ENCODE results near the gene LRRC1. TPM values are rescaled to one million over a fixed set of nuclear protein-coding genes. Genes with fewer than 3 reads are reported as not detected.

LRRC1 gene
- total and polyA plus RNA-seq, 4 donors, result 0.36 to 6.4 (median 0.94) TPM

DNA sequence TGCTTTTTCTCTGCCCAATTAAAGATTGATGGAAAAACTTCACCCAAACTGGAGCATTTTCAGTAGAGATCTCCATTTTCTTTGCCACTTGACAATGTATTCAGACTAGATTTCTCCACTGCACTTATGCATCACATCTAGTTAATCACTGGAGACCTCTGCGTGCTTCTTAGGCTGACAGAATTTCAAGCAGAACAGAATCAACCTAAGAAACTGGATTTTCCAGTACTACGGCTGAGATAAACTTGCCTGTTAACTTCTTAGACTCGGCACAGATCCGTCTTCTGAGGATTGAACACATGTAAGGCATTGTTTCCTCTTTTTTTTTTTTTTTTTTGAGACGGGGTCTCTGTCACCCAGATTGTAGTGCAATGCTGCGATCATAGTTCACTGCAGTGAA, 139.2 kb downstream of the LRRC1 start:
- TF ChIP-seq EGR1 (IDR thresholded peaks at IDR 0.05; ENCODE audit: low read depth in 2 of 2), result no peak
- Histone ChIP-seq H3K9me3 (ENCODE audit: control insufficient read depth in 4 of 4, low read length in 3 of 4) (no peaks in the 10 kb centered on the region), H3K4me3 (ENCODE audit: low read depth in 1 of 3, low read length in 3 of 3) (no peak overlapping the region), H3K4me1 (ENCODE audit: control insufficient read depth in 4 of 4, insufficient read depth in 4 of 4, low read length in 3 of 4) (no peaks in the 10 kb centered on the region), H3K27me3 (ENCODE audit: control insufficient read depth in 4 of 4, insufficient read depth in 4 of 4, low read length in 3 of 4) (no peaks in the 10 kb centered on the region), H3K27ac (ENCODE audit: low read depth in 1 of 2, low read length in 2 of 2) (no peak overlapping the region), H3K9ac (ENCODE audit: low read depth in 1 of 2, low read length in 2 of 2) (no peak overlapping the region), H3K36me3 (ENCODE audit: control insufficient read depth in 4 of 4, insufficient read depth in 3 of 4, low read depth in 1 of 4, low read length in 3 of 4) (no peaks in the 10 kb centered on the region)
- 93% methylated on average over 6 of the region's 6 CpGs for WGBS
- no peak for DNase-seq (ENCODE audit: low spot score)

DNA sequence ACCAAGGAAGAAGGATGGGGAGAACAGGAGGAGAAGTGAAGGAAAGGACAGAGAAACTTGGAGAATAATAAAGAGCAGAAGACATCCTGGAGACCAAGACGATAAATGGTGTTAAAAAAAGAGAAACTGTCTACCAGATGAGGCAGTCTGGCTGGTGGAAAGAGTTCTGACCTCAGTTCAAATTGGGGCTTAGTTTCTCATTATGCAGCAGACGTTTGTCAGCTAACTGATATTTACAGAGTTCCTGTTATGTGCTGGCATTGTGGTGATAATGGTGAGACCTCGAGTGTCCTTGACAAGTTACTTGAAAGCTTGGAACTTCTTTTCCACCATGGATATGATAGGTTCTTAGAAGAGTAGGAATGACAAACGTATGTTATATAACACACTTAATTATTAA, 142.7 kb downstream of the LRRC1 start:
- WGBS, result 52% methylated on average over 4 of the region's 4 CpGs
- Histone ChIP-seq H3K9me3 (ENCODE audit: control insufficient read depth in 4 of 4, low read length in 3 of 4) (no peaks in the 10 kb centered on the region), H3K36me3 (ENCODE audit: control insufficient read depth in 4 of 4, insufficient read depth in 3 of 4, low read depth in 1 of 4, low read length in 3 of 4) (no peaks in the 10 kb centered on the region), H3K9ac (ENCODE audit: low read depth in 1 of 2, low read length in 2 of 2) (no peak overlapping the region), H3K4me3 (ENCODE audit: low read depth in 1 of 3, low read length in 3 of 3) (no peak overlapping the region), H3K4me1 (ENCODE audit: control insufficient read depth in 4 of 4, insufficient read depth in 4 of 4, low read length in 3 of 4) (no peaks in the 10 kb centered on the region), H3K27ac (ENCODE audit: low read depth in 1 of 2, low read length in 2 of 2) (no peak overlapping the region), H3K27me3 (ENCODE audit: control insufficient read depth in 4 of 4, insufficient read depth in 4 of 4, low read length in 3 of 4) (peaks cover 0 to 3% (median 0%) of the 10 kb centered on the region in 4 donors)
- DNase-seq (ENCODE audit: low spot score), result no peak
- TF ChIP-seq FOXA1 (IDR thresholded peaks at IDR 0.05), result no peak
- TF ChIP-seq, protein P1, sequence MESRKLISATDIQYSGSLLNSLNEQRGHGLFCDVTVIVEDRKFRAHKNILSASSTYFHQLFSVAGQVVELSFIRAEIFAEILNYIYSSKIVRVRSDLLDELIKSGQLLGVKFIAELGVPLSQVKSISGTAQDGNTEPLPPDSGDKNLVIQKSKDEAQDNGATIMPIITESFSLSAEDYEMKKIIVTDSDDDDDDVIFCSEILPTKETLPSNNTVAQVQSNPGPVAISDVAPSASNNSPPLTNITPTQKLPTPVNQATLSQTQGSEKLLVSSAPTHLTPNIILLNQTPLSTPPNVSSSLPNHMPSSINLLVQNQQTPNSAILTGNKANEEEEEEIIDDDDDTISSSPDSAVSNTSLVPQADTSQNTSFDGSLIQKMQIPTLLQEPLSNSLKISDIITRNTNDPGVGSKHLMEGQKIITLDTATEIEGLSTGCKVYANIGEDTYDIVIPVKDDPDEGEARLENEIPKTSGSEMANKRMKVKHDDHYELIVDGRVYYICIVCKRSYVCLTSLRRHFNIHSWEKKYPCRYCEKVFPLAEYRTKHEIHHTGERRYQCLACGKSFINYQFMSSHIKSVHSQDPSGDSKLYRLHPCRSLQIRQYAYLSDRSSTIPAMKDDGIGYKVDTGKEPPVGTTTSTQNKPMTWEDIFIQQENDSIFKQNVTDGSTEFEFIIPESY (IDR thresholded peaks at IDR 0.05), result no peak
- TF ChIP-seq, protein P2, sequence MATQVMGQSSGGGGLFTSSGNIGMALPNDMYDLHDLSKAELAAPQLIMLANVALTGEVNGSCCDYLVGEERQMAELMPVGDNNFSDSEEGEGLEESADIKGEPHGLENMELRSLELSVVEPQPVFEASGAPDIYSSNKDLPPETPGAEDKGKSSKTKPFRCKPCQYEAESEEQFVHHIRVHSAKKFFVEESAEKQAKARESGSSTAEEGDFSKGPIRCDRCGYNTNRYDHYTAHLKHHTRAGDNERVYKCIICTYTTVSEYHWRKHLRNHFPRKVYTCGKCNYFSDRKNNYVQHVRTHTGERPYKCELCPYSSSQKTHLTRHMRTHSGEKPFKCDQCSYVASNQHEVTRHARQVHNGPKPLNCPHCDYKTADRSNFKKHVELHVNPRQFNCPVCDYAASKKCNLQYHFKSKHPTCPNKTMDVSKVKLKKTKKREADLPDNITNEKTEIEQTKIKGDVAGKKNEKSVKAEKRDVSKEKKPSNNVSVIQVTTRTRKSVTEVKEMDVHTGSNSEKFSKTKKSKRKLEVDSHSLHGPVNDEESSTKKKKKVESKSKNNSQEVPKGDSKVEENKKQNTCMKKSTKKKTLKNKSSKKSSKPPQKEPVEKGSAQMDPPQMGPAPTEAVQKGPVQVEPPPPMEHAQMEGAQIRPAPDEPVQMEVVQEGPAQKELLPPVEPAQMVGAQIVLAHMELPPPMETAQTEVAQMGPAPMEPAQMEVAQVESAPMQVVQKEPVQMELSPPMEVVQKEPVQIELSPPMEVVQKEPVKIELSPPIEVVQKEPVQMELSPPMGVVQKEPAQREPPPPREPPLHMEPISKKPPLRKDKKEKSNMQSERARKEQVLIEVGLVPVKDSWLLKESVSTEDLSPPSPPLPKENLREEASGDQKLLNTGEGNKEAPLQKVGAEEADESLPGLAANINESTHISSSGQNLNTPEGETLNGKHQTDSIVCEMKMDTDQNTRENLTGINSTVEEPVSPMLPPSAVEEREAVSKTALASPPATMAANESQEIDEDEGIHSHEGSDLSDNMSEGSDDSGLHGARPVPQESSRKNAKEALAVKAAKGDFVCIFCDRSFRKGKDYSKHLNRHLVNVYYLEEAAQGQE (IDR thresholded peaks at IDR 0.05), result no peak

DNA sequence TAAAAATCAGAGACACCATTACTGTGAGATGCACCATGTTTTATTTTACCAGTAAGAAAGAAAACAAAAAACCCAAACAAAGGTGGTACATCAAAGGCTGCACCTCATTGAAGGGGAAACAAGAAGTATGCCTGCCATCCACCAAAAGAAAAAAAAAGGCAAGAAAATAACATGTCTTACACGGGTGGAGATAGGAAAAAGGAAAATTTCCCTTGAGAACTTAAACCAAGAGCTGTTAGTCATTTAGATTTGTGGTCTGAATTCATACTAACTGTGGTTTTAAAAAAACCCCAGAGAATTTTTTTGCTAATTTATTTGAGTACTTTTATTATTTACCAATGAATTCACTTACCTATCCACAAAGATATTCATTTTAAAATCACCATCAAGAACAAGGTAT, 144.0 kb downstream of the LRRC1 start:
- no peak overlapping the region for H3K4me3 ChIP-seq (ENCODE audit: low read depth in 1 of 3, low read length in 3 of 3)
- no peaks in the 10 kb centered on the region for H3K9me3 ChIP-seq (ENCODE audit: control insufficient read depth in 4 of 4, low read length in 3 of 4)
- no peaks in the 10 kb centered on the region for H3K4me1 ChIP-seq (ENCODE audit: control insufficient read depth in 4 of 4, insufficient read depth in 4 of 4, low read length in 3 of 4)
- H3K36me3 ChIP-seq (ENCODE audit: control insufficient read depth in 4 of 4, insufficient read depth in 3 of 4, low read depth in 1 of 4, low read length in 3 of 4), result no peaks in the 10 kb centered on the region
- DNase-seq (ENCODE audit: low spot score), result no peak
- TF ChIP-seq JUND (IDR thresholded peaks at IDR 0.05) (no peak), GABPA (IDR thresholded peaks at IDR 0.05 in 1 of 2, conservative IDR thresholded peaks at IDR 0.05 in 1 of 2) (no peak), RAD21 (IDR thresholded peaks at IDR 0.05) (no peak), RXRA (IDR thresholded peaks at IDR 0.05) (no peak), YY1 (IDR thresholded peaks at IDR 0.05) (no peak), EGR1 (IDR thresholded peaks at IDR 0.05; ENCODE audit: low read depth in 2 of 2) (no peak), NR2F2 (IDR thresholded peaks at IDR 0.05) (no peak), FOXA2 (IDR thresholded peaks at IDR 0.05) (no peak)
- TF ChIP-seq, protein P3, sequence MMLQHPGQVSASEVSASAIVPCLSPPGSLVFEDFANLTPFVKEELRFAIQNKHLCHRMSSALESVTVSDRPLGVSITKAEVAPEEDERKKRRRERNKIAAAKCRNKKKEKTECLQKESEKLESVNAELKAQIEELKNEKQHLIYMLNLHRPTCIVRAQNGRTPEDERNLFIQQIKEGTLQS (IDR thresholded peaks at IDR 0.05), result no peak
- WGBS, result 69% methylated on average over 1 of the region's 1 CpG
- no peak overlapping the region for H3K27ac ChIP-seq (ENCODE audit: low read depth in 1 of 2, low read length in 2 of 2)
- peaks cover 0 to 3% (median 0%) of the 10 kb centered on the region in 4 donors for H3K27me3 ChIP-seq (ENCODE audit: control insufficient read depth in 4 of 4, insufficient read depth in 4 of 4, low read length in 3 of 4)
- H3K9ac ChIP-seq (ENCODE audit: low read depth in 1 of 2, low read length in 2 of 2), result no peak overlapping the region

Measured in liver (tissue), 9 donors.